Head of caudate nucleus (tissue), 42 donors: Measurements from ENCODE around the gene PROCR.

Experiments
- DNase-seq, 42 donors: peaks; one replicate each; pipeline versions ENCODE4 v3.0.0 to v3.0.0-alpha.2; 2020 to 2021; ENCODE audit warnings: mixed read lengths in 7 of 42
- intact Hi-C: fragments of 100-400 bp; cut with DNase I; formaldehyde crosslinking; loops from one replicate; pipeline ENCODE4 v1.15.0; 2022

PROCR gene

DNA sequence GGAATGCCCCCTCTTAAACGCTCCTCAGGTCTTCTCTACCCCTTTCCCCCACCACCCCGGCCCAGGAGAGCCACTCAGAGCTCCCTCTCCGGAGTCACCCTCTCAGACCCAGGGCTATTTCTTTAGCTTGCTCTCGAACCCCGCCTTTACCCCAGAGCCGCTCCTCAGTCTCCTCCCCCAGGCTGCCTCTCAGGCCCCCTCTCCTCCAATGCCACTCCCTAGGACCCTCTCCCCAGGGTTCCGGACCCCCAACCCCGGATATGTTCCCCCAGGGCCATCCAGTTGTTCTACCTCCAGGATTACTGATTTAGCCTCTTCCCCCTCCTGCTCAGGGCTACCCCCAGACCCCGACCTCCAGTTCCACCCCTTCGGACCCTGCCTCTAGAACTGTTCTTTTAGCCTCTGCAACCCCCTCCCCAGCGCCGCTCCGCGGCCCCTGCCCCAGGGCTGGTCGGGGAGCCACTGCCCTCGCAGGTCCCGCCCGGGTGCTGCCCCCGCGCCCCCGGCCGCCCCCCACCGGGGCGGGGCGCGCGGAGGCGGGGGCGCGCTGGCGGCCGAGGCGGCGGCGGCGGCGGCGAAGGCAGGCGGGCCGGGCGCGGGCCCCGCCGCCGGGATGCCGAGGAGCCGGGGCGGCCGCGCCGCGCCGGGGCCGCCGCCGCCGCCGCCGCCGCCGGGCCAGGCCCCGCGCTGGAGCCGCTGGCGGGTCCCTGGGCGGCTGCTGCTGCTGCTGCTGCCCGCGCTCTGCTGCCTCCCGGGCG, 54.4 kb downstream of the PROCR start, which contains the start of gene MMP24:
Gene MMP24 (plus strand): TSS at position 565 of the 758 bp plus-strand sequence. CDS start 49 bp downstream, at position 614.
- intact Hi-C loops = no loop called here

More for the DNA sequence above, 54.4 kb downstream of the PROCR start, which contains the start of gene MMP24:
- peak in 1 of 42 donors; percentile 15 for DNase-seq
